GM12891 (cell line): Measurements from ENCODE around the gene CACHD1.

ENCODE experiments used
- PAX5 ChIP-seq: IDR thresholded peaks from 2 replicates; pipeline ENCODE4 v1.6.1; 2011; ENCODE audit warnings: low read length, moderate library complexity, mild to moderate bottlenecking; ENCODE audit not compliant: insufficient read depth, severe bottlenecking
- POLR2A ChIP-seq: IDR thresholded peaks from 2 replicates; pipeline ENCODE4 v1.6.1; 2011; ENCODE audit warnings: low read depth, low read length, control low read depth
- POLR2AphosphoS5 ChIP-seq: IDR thresholded peaks from 2 replicates; pipeline ENCODE4 v1.6.1; 2011; ENCODE audit warnings: low read depth, low read length, control low read depth
- SPI1 ChIP-seq: IDR thresholded peaks from 2 replicates; pipeline ENCODE4 v1.6.1; 2011; ENCODE audit warnings: low read depth, low read length, control low read depth
- TAF1 ChIP-seq: IDR thresholded peaks from 2 replicates; pipeline ENCODE4 v1.6.1; 2011; ENCODE audit warnings: low read depth, low read length, control low read depth

DNA sequence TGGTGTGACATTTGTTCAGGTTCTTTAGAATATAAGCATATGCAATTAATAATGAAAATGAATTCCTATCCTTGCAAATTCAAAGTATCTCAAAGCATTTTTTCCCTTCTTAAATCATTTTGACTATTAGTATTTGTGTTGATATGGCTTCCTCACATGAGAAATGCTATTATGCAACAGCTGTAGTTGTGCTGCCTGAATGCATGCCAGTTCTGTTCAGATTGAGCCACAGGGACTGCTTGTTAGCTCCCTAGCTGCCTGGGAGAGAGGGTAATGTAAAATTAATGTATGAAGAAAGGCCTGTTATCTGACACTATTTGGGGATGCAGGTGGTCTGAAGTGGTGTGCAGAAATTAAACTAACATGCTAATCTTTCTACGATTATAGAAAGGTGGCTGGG lies 45.5 kb downstream of the CACHD1 start:
- no peak for TF ChIP-seq POLR2AphosphoS5
- no peak for TF ChIP-seq TAF1
- TF ChIP-seq SPI1: no peak
- TF ChIP-seq POLR2A: no peak
- TF ChIP-seq PAX5: no peak
